Caco-2 (cell line): Measurements from ENCODE around the gene CST7. TPM values are rescaled to one million over a fixed set of nuclear protein-coding genes. Genes with fewer than 3 reads are reported as not detected.
A peak's percentile ranks its signal among the peaks of the same experiment; 100 is the strongest.
"Not testable (repeated sequence)": the region's sequence is repeated elsewhere in the genome, so short reads cannot be mapped to it uniquely, and the experiment has no call there.

Experiments
- BruUV-seq: library from RNA; stranded (reverse); fragments of 400-500 nt; replicated peaks from 2 replicates; lab custom pipeline; 2021; lab: Mats Ljungman, UMichigan
- CTCF ChIA-PET: fragments of 300-600 bp; sonication (Branson Sonifier 250); formaldehyde crosslinking; loops from one replicate; lab custom pipeline; 2022; ENCODE audit warnings: antibody characterized with exemption; lab: Charles Lee
- POLR2A ChIA-PET: fragments of 300-600 bp; sonication (Branson Sonifier 250); formaldehyde crosslinking; loops from one replicate; lab custom pipeline; 2022; ENCODE audit warnings: antibody characterized with exemption; lab: Charles Lee
- DNase-seq, 2 experiments: peaks; one replicate each; pipeline versions ENCODE4 v3.0.0 to v3.0.0-alpha.2; 2020 to 2022
- H3K27me3 ChIP-seq: replicated peaks from 2 replicates; pipeline ENCODE4 v1.6.0; 2011; ENCODE audit warnings: low read length; ENCODE audit not compliant: control insufficient read depth, insufficient read depth
- H3K36me3 ChIP-seq: 2 replicates; pipeline ENCODE4 v1.5.1; 2011; ENCODE audit warnings: low read length; ENCODE audit not compliant: control insufficient read depth, insufficient read depth
- H3K4me1 ChIP-seq: fragments of 250-450 bp; sonication (Bioruptor Pico); 2 replicates; pipeline ENCODE4 v1.5.1; 2020; ENCODE audit warnings: mild to moderate bottlenecking
- H3K4me3 ChIP-seq: 2 replicates; pipeline ENCODE4 v1.5.1; 2011; ENCODE audit warnings: low read depth, mild to moderate bottlenecking, control low read depth, low read length
- H3K9me3 ChIP-seq: fragments of 250-450 bp; sonication (Bioruptor Pico); 2 replicates; pipeline ENCODE4 v1.5.1; 2020; ENCODE audit warnings: mild to moderate bottlenecking, moderate library complexity
- H3K27ac Mint-ChIP-seq: one replicate; pipeline ENCODE4 v1.8.0; 2022; ENCODE audit warnings: mixed read lengths; ENCODE audit not compliant: unreplicated experiment
- H3K27me3 Mint-ChIP-seq: one replicate; pipeline ENCODE4 v1.8.0; 2022; ENCODE audit warnings: mixed read lengths; ENCODE audit not compliant: insufficient read depth, unreplicated experiment
- H3K36me3 Mint-ChIP-seq: one replicate; pipeline ENCODE4 v1.8.0; 2022; ENCODE audit warnings: mild to moderate bottlenecking, mixed read lengths; ENCODE audit not compliant: insufficient read depth, unreplicated experiment
- H3K4me1 Mint-ChIP-seq: one replicate; pipeline ENCODE4 v1.8.0; 2022; ENCODE audit warnings: low read depth, mixed read lengths; ENCODE audit not compliant: unreplicated experiment
- H3K4me3 Mint-ChIP-seq: one replicate; pipeline ENCODE4 v1.8.0; 2022; ENCODE audit warnings: mild to moderate bottlenecking, moderate library complexity, mixed read lengths; ENCODE audit not compliant: unreplicated experiment
- H3K9me3 Mint-ChIP-seq: one replicate; pipeline ENCODE4 v1.8.0; 2022; ENCODE audit warnings: mixed read lengths; ENCODE audit not compliant: unreplicated experiment
- CTCF ChIP-seq, 2 experiments: fragments of 200-600 bp in 1 of 2; IDR thresholded peaks; 1 replicate in 1 of 2; 2 replicates in 1 of 2; pipeline versions ENCODE4 v1.5.1 to v1.8.0; 2011 to 2022; ENCODE audit warnings: antibody characterized with exemption in 1 of 2, control low read depth in 1 of 2, inconsistent platforms in 1 of 2, low read depth in 1 of 2, low read length in 1 of 2, mild to moderate bottlenecking in 1 of 2, moderate library complexity in 1 of 2; ENCODE audit not compliant: insufficient read depth in 1 of 2, severe bottlenecking in 1 of 2, unreplicated experiment in 1 of 2
- intact Hi-C: fragments of 100-400 bp; cut with micrococcal nuclease; formaldehyde crosslinking; loops from one replicate; pipeline ENCODE4 v1.10.0; 2022; ENCODE audit not compliant: unreplicated experiment
- total RNA-seq: library from RNA; stranded (reverse); gene quantifications from 2 replicates; pipeline ENCODE4 v1.2.3, GENCODE V29; 2022

Gene CST7
- total RNA-seq, 1 experiment from 2014 or later, result not detected

- not testable (repeated sequence) for H3K36me3 ChIP-seq, H3K27me3 ChIP-seq, H3K9me3 ChIP-seq, H3K36me3 Mint-ChIP-seq, H3K9me3 Mint-ChIP-seq, H3K27me3 Mint-ChIP-seq
- Histone ChIP-seq H3K4me1 (peaks cover 14% of the 10 kb centered on the region), H3K4me3 (peak overlapping the region; percentile 19)
- BruUV-seq, result TSS peak; percentile 96
- peaks cover 21% of the 10 kb centered on the region for H3K4me1 Mint-ChIP-seq
- ChIA-PET CTCF (interaction anchor here (0.6 to 1.7 kb wide), 13 partner anchors 10 to 469 kb away, joined by 3 to 8 read pairs (median 3); partner anchors contain the start of gene ENTPD6), POLR2A (interaction anchor here (0.6 kb wide), 1 partner anchor 1179 kb away, joined by 4 read pairs; no protein-coding TSS in a partner anchor)
- intact Hi-C loops, result loop anchor here (1.0 to 2.0 kb wide), 2 partner anchors 62 to 135 kb away; partner anchors contain the start of gene APMAP
- peak; percentile 87 to 88 for DNase-seq
- H3K4me3 Mint-ChIP-seq, result peak overlapping the region; percentile 80
- peak overlapping the region; percentile 96 for H3K27ac Mint-ChIP-seq
These were observed 19.0 kb upstream of the CST7 start for GRCh38 chr20:24929867-24930723.

- Mint-ChIP-seq H3K27ac (peak overlapping the region; percentile 96), H3K4me3 (peak overlapping the region; percentile 80), H3K4me1 (peaks cover 21% of the 10 kb centered on the region)
- POLR2A ChIA-PET, H3K36me3 Mint-ChIP-seq, H3K27me3 Mint-ChIP-seq, DNase-seq, H3K27me3 ChIP-seq, H3K9me3 ChIP-seq, H3K36me3 ChIP-seq, H3K9me3 Mint-ChIP-seq: not testable (repeated sequence)
- CTCF ChIA-PET, result interaction anchor here (0.6 to 1.7 kb wide), 15 partner anchors 9 to 770 kb away, joined by 3 to 8 read pairs (median 3); partner anchors contain the start of gene ENTPD6
- H3K4me1 ChIP-seq, result peaks cover 14% of the 10 kb centered on the region
- BruUV-seq, result TSS peak; percentile 90
- intact Hi-C loops, result loop anchor here (1.0 to 2.0 kb wide), 2 partner anchors 61 to 134 kb away; partner anchors contain the start of gene APMAP
- peak; percentile 48 to 55 for TF ChIP-seq CTCF (IDR thresholded peaks at IDR 0.05; ENCODE audit: insufficient read depth in 1 of 2, low read depth in 1 of 2, low read length in 1 of 2, severe bottlenecking in 1 of 2, unreplicated experiment in 1 of 2)
- H3K4me3 ChIP-seq, result peak overlapping the region; percentile 19
These were observed 18.1 kb upstream of the CST7 start for GRCh38 chr20:24930724-24931688.

GRCh38 chr20:24931893-24932292, 17.2 kb upstream of the CST7 start:
- H3K36me3 Mint-ChIP-seq, H3K4me3 Mint-ChIP-seq, H3K9me3 ChIP-seq, CTCF ChIA-PET, H3K36me3 ChIP-seq, H3K27ac Mint-ChIP-seq, H3K27me3 ChIP-seq, H3K4me3 ChIP-seq, BruUV-seq, H3K27me3 Mint-ChIP-seq, H3K9me3 Mint-ChIP-seq, DNase-seq, POLR2A ChIA-PET: not testable (repeated sequence)
- H3K4me1 ChIP-seq, result peaks cover 14% of the 10 kb centered on the region
- peaks cover 21% of the 10 kb centered on the region for H3K4me1 Mint-ChIP-seq
- intact Hi-C loops, result loop anchor here (2.0 kb wide), 1 partner anchor 133 kb away; no protein-coding TSS in a partner anchor
